HPDE6-E6E7 (cell line): ENCODE data around the gene EVA1B.
A peak's percentile ranks its signal among the peaks of the same experiment; 100 is the strongest.

Experiments used
- DNase-seq: peaks from one replicate; pipeline ENCODE4 v3.0.0; 2011; ENCODE audit warnings: missing footprints; ENCODE audit errors: extremely low spot score

The EVA1B gene, protein sequence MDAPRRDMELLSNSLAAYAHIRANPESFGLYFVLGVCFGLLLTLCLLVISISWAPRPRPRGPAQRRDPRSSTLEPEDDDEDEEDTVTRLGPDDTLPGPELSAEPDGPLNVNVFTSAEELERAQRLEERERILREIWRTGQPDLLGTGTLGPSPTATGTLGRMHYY

DNA sequence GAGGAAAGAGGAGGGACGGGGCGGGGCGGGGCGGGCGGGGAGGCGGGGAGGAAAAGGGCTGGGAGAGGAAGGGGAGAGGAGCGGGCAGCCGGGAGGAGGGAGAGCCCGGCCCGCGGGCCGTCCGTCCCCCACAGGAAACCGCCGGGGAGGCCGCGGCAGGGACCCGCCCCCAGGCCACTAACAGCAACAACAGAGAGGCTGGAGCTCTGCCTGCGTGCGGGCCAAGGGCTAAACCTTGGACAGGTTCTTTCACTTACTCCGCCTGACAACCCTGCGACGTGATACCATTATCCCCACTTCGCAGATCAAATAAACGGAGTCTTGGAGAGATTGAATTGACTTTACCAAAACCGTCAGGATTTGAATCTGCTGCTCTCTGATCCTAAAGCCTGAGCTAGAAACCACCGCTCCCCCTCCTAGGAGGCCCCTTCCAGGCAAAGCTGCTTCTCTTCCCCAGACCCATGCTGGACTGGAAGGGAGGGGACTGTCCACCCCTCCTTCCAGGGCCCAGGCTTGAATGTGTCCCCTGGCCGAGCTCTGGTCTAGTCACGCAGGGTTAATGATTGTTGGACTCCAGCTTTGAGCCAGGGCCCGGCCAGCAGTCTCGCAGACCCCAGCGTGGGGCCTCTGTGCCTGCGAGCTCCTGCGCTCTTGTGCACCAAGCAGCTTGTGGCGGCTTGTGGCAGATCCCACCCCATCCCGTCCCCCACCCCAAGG is at the start of gene EVA1B:
Gene EVA1B (minus strand): TSS at position 10 of the 717 bp plus-strand sequence. CDS start 608 bp downstream, outside the sequence.
- no peak for DNase-seq

GRCh38 chr1:36372617-36373016 is 49.2 kb upstream of the EVA1B start:
- DNase-seq, result no peak

- peak; percentile 84 for DNase-seq
These were observed 45.8 kb upstream of the EVA1B start for GRCh38 chr1:36369061-36369861.

DNA sequence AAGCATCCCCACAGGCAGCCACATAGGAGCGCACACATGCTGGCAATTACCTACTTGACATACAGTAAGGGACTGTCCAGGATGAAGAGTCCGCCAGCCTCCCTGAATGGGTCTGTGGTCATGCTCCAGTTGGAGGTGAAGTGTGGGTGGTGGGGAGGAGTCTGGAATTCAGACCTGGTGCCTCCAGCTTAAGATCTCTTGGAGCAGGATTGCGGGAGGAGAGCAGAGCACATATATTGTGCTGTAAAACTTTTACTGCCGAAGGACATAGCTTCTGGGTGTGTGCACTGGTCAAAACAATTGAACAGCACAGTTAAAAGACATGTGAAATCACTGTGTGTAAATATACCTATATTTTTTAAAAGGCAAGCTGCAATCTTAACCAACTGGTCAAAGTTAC is 44.4 kb upstream of the EVA1B start:
- DNase-seq, result no peak

- DNase-seq, result no peak
These were observed 43.6 kb upstream of the EVA1B start for GRCh38 chr1:36367066-36367465.

DNA sequence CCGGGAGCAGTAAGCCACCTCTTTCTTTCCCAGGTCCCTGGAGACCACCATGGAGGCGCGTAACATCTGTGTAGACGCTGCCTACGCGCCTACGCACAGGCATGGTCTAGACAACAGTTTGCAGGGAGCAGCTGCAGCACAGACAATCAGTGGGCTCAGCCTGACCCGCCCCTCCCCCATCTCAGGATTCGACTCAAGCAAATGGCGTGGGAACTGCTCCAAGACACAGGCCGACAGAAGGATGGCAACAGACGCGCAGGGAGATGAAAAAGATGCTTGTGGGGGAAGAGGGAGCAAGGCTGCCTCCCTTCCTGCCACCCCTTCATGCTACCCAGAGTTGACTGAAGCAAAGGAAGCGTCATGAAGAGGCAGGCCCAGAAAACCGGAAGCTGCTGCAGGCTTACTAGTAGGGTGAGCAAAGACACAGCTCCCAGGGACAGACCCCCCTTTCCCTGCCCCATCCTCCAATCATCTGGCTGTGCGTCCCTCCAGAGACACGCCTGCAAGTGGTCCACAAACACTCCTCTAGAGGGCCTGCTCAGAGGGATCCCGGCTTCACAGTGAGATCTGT is 42.7 kb upstream of the EVA1B start:
- DNase-seq, result no peak

- DNase-seq, result no peak
These were observed 41.9 kb upstream of the EVA1B start for GRCh38 chr1:36365381-36365780.

GRCh38 chr1:36359911-36360550 is 36.6 kb upstream of the EVA1B start:
- DNase-seq, result peak; percentile 32

DNA sequence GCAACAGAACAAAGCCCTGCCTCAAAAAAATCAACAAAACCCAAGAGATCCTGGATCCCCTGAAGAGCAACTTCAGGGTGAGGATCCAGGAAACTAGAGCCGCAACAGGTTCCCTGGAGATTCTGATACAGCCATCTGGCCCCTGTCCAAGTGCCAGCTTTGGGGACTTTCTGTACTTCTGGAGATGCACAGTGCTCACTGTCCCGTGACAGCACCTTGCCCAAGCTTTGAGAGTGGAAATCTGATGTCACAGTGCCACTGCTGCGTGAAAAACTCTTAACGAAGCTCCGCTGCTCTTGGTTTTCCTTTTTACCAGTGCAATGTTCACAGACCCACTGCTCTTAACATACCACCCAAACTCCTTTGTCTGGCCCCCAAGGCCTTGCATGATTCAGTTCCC is 35.9 kb upstream of the EVA1B start:
- no peak for DNase-seq

GRCh38 chr1:36358514-36359084 is 35.2 kb upstream of the EVA1B start:
- no peak for DNase-seq

DNA sequence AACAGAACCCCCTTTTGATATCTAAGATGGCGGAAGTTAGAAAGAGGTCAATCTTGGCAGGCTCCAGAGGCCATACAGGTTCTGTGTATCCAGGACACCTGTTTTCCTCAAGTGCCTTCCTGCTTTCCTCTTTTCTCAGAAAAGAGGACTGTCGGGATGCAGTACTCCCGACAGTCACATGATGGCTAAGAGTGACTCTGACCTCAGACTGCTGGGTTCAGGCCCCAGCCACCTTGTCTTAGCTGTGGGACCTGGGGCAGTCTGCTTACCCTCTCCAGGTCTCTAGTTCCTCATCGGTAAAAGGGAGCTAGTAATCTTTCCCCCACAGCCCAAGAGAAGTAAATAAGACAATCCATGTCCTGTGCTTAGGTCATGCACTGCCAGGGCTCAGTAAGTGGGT is 32.4 kb upstream of the EVA1B start:
- no peak for DNase-seq

GRCh38 chr1:36354486-36354885 is 31.0 kb upstream of the EVA1B start:
- no peak for DNase-seq

DNA sequence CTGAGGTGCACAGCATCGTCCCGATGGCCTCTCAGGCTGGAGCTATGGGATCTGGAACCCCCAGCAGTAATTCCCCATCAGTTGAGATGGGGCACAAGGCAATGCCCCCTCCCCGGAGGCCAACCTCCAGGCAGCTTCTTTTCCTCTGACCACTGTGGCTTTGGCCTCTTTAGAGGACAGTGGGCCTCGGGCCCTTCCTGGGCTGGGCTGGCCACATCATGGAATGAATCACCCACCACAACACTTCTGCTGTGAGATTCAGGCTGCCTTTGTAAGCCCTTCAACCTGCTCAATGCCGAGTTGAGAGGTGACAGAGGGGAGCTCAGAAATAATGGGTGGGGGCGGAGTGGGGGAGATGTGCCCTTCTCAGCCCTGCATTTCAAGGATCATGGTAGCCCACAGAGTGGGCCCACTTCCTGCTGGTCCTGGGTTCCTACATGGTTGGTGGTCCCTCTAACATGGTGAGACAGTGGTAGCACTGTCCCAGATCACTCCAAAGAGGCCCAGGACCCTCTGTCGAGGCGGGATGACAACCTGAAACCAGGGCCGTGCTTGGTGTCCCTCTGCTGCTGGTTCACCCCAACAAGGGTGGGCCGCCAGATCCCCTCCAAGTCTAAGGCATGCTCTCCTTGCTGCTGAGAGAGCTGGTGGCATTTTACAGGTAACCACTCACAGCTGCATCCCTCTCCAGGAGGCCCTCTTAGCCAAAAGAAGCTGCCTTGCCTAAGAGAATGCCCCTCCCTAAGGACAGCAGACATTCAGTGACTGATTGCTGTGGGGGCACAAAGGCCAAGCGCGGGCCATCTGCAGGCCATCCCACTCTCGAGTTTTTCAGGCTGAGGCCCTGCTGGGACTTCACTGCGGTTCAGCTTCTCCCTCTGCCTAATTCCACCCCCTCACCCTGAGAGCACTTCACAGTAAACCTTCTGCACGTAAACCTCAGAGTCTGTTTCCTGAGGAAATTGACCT is 29.7 kb upstream of the EVA1B start:
- DNase-seq, result peak; percentile 44

- no peak for DNase-seq
These were observed 28.9 kb upstream of the EVA1B start for GRCh38 chr1:36352125-36352909.

DNA sequence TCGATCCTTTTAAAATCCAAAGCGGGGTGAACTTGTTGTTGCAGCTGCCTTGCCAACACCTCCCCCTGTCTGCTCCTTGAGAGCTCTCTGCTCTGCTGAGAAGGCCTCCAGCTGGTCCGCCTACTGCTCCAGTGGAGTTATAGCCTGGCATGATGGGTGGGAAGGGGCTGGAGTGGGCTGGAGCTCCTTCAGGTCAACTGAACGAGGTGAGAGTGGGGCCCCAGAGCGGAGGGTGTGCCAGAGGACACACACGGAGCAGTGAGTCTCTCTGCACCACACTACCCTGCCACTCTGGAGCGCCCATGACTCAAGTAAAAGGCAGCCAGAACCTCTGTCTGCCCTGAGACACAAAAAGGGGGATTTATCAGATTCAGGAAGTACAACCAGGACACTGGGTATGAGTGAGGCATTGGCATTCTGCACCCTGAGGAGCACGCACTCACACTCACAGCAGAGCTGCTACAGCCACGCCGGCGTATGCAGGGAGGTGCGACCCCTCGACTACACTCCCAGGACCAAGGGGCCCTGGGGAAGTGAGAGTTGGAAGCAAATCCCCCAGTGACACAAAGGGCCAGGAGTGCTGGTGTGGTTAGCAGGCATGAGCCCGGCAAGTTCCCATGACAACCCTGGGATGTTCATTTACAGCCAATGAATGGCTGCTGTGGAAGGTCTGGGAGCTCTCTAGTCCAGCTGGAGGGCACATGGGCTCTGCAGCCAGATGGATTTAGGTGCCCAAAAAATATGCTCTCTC is 28.0 kb upstream of the EVA1B start:
- peak; percentile 88 for DNase-seq

- DNase-seq, result peak; percentile 65
These were observed 27.3 kb upstream of the EVA1B start for GRCh38 chr1:36350659-36351226.

DNA sequence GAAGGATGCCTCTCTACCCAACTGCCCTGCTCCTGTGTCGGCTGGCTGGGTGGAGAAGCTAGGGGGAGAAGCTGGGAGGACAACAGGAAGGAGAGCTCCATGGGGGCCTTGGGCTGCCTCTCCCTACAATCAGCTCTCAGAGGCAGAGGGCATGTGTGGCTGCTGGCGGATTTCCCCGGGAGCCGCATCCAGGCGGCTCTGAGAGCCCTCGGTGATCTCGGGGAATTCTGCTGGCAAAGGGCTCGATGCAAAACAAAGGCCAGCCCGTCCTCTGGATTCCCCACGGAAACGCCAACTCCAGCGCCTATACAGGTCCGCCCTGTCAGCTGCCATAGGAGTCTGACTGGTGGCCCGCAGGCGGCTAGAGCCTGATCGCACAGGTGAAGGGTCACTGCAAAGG is 26.4 kb upstream of the EVA1B start:
- no peak for DNase-seq

DNA sequence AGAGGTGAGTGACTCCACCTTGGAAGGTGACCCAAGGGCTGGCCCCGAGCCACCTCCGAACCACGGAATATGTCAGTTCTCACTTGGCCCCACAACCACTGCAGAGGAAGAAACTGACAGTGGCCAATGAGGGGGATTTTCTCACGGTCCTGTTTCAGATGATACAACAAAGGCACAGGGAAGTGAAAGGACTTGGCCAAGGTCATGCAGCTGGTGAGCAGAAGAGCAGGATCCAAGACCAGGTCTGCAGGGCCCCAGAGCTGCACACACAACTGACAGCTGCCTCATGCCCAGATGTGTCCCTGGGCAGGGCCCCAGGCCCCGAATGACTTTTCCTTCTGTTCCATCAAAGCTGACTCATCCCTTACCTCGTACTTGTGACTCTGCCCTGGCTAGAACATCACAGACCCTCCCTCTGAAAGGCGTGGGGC is 25.8 kb upstream of the EVA1B start:
- no peak for DNase-seq
